NB4 (cell line): ENCODE results near the gene RNF25.

Experiments used
- CTCF ChIP-seq: IDR thresholded peaks from one replicate; pipeline ENCODE4 v1.5.1; 2012; ENCODE audit warnings: low read depth, low read length
- MAX ChIP-seq: IDR thresholded peaks from 2 replicates; pipeline ENCODE4 v1.6.1; 2011; ENCODE audit warnings: low read depth, low read length
- POLR2A ChIP-seq: IDR thresholded peaks from 2 replicates; pipeline ENCODE4 v1.6.1; 2011; ENCODE audit warnings: mild to moderate bottlenecking; ENCODE audit not compliant: insufficient read length; ENCODE audit errors: extremely low read depth

GRCh38 chr2:218662377-218662776 lies 9.4 kb downstream of the RNF25 start:
- TF ChIP-seq CTCF (no peak), MAX (no peak), POLR2A (no peak)
